GM12878 (cell line): ENCODE measurements around the gene ANKRD40CL. TPM values are rescaled to one million over a fixed set of nuclear protein-coding genes. Genes with fewer than 3 reads are reported as not detected.

Experiments used
- ATAC-seq: fragments of 200-7000 bp; cut with Tn5 transposase; 3 replicates; pipeline ENCODE4 v1.9.1; 2020; ENCODE audit warnings: mild to moderate bottlenecking, moderate library complexity
- BruUV-seq: library from RNA; stranded (reverse); fragments of 400-500 nt; replicated peaks from 2 replicates; lab custom pipeline; 2021; lab: Mats Ljungman, UMichigan
- CTCF ChIA-PET: fragments of 300-600 bp; sonication (Branson Sonifier 250); formaldehyde crosslinking; extraction: SDS; loops from one replicate; lab custom pipeline; 2021; ENCODE audit warnings: inconsistent platforms; lab: Yijun Ruan, JAX
- POLR2A ChIA-PET: fragments of 350-600 bp; formaldehyde crosslinking; extraction: SDS; loops from one replicate; lab custom pipeline; 2021; ENCODE audit warnings: inconsistent platforms; lab: Charles Lee
- RAD21 ChIA-PET: fragments of 300-600 bp; sonication (Branson Sonifier 250); formaldehyde crosslinking; loops from one replicate; lab custom pipeline; 2023; ENCODE audit warnings: antibody characterized with exemption; ENCODE audit not compliant: unreplicated experiment; lab: Charles Lee
- SMC1A ChIA-PET: fragments of 300-600 bp; sonication (Branson Sonifier 250); formaldehyde crosslinking; loops from one replicate; lab custom pipeline; 2023; ENCODE audit not compliant: unreplicated experiment, uncharacterized antibody; lab: Charles Lee
- DNase-seq: peaks from one replicate; pipeline ENCODE4 v3.0.0-alpha.2; 2011; ENCODE audit warnings: low read depth, low spot score
- FAIRE-seq: peaks from 3 replicates; lab custom pipeline; 2011; peaks lifted over from hg19 to GRCh38; lab: Jason Lieb, UNC
- H2AFZ ChIP-seq: 2 replicates; pipeline ENCODE4 v1.6.0; 2011; ENCODE audit warnings: low read depth, low read length, control low read depth; ENCODE audit not compliant: control insufficient read depth
- H3K27ac ChIP-seq: 2 replicates; pipeline ENCODE4 v1.5.1; 2011; ENCODE audit warnings: control low read depth; ENCODE audit not compliant: control insufficient read depth, insufficient read depth
- H3K27me3 ChIP-seq, 2 experiments: replicated peaks in 1 of 2; 2 replicates each; pipeline versions ENCODE4 v1.6.0 to v1.6.1; 2011; ENCODE audit warnings: low read length in 1 of 2; ENCODE audit not compliant: control insufficient read depth in 2 of 2, insufficient read depth in 2 of 2
- H3K36me3 ChIP-seq, 2 experiments: 2 replicates each; pipeline ENCODE4 v1.5.1; 2011; ENCODE audit warnings: low read length in 1 of 2; ENCODE audit not compliant: control insufficient read depth in 2 of 2, insufficient read depth in 2 of 2
- H3K4me1 ChIP-seq: 2 replicates; pipeline ENCODE4 v1.6.1; 2011; ENCODE audit warnings: mild to moderate bottlenecking, low read length, moderate library complexity, mixed read lengths; ENCODE audit not compliant: control insufficient read depth, insufficient read depth
- H3K4me2 ChIP-seq: 2 replicates; pipeline ENCODE4 v1.6.0; 2011; ENCODE audit warnings: control low read depth; ENCODE audit not compliant: control insufficient read depth, insufficient read depth
- H3K4me3 ChIP-seq: fragments of 200-600 bp; sonication (generic); 2 replicates; pipeline ENCODE4 v1.5.1; 2016
- H3K79me2 ChIP-seq: 2 replicates; pipeline ENCODE4 v1.6.0; 2011; ENCODE audit warnings: low read length; ENCODE audit not compliant: control insufficient read depth, insufficient read depth
- H3K9ac ChIP-seq: 2 replicates; pipeline ENCODE4 v1.8.0; 2011; ENCODE audit warnings: low read length, control low read depth, mixed read lengths; ENCODE audit not compliant: control insufficient read depth, insufficient read depth
- H3K9me3 ChIP-seq: replicated peaks from 3 replicates; pipeline ENCODE4 v1.5.1; 2011; ENCODE audit warnings: mild to moderate bottlenecking, low read length; ENCODE audit not compliant: control insufficient read depth, insufficient read depth
- H4K20me1 ChIP-seq: 2 replicates; pipeline ENCODE4 v1.6.0; 2011; ENCODE audit not compliant: control insufficient read depth, insufficient read depth
- BRCA1 ChIP-seq: IDR thresholded peaks from 2 replicates; pipeline ENCODE4 v1.6.1; 2011; ENCODE audit warnings: low read depth, low read length, improper control_type of control experiment
- NFIC ChIP-seq: IDR thresholded peaks from 2 replicates; pipeline ENCODE4 v1.6.1; 2012; ENCODE audit warnings: low read depth, mild to moderate bottlenecking, inconsistent platforms, low read length, moderate library complexity
- TARDBP ChIP-seq: IDR thresholded peaks from 2 replicates; pipeline ENCODE4 v1.6.1; 2016; ENCODE audit warnings: borderline replicate concordance
- WGBS: methylation state at CpG from one replicate; pipeline ENCODE4 v1.1.6; 2016; ENCODE audit warnings: low lambda C conversion rate; ENCODE audit not compliant: insufficient replicate concordance, insufficient coverage; ENCODE audit errors: missing lambda C conversion rate; 5-methylcytosine and 5-hydroxymethylcytosine counted together
- in situ Hi-C: fragments of 300-500 bp; cut with MboI; formaldehyde crosslinking; loops from 9 replicates; pipeline ENCODE4 v1.14.3; 2018; ENCODE audit warnings: mixed read lengths
- intact Hi-C: fragments of 100-400 bp; cut with micrococcal nuclease; formaldehyde crosslinking; loops from one replicate; pipeline ENCODE4 v1.14.2; 2022; ENCODE audit not compliant: unreplicated experiment
- polyA plus RNA-seq, 11 experiments: library from polyadenylated mRNA; depleted of rRNA in 4 of 11; unstranded in 6 of 11; stranded (reverse) in 5 of 11; fragments of >200 nt; fragmentation: Nextera tagmentation in 4 of 11; fragmentation: Illumina TruSeq in 1 of 11; extraction: Ambion mirVana in 4 of 11; extraction: Trizol in 1 of 11; gene quantifications; 1 replicate in 1 of 11; 2 replicates in 10 of 11; pipeline versions ENCODE4 v1.2.1 to v1.2.3, GENCODE V29; 2011 to 2016; ENCODE audit warnings: inconsistent platforms in 2 of 11, missing spikeins in 2 of 11, low read depth in 1 of 11
- total RNA-seq, 4 experiments: library from RNA; depleted of rRNA in 3 of 4; stranded (reverse); fragments of >200 nt in 3 of 4; fragmentation: Illumina TruSeq in 1 of 4; extraction: Trizol in 1 of 4; gene quantifications; 2 replicates each; pipeline versions ENCODE4 v1.2.1 to v1.2.3, GENCODE V29; 2013 to 2021
- TF ChIP-seq, protein P1 (sequence below): fragments of 450-650 bp; formaldehyde crosslinking; IDR thresholded peaks from 2 replicates; pipeline ENCODE4 v1.5.0; 2022; ENCODE audit warnings: mild to moderate bottlenecking, missing genetic modification characterization
- TF ChIP-seq, protein P2 (sequence below): fragments of 150-350 bp; IDR thresholded peaks from 2 replicates; pipeline ENCODE4 v1.6.1; 2014; ENCODE audit warnings: mild to moderate bottlenecking, low read depth, low read length
- TF ChIP-seq, protein P3 (sequence below): IDR thresholded peaks from 2 replicates; pipeline ENCODE4 v1.6.1; 2012; ENCODE audit warnings: low read depth, low read length, improper control_type of control experiment

The ANKRD40CL gene
- total and polyA plus RNA-seq, 10 of the 15 experiments (the other 5 are each of a cell fraction or from before 2014, with no cell fraction given) = not detected

DNA sequence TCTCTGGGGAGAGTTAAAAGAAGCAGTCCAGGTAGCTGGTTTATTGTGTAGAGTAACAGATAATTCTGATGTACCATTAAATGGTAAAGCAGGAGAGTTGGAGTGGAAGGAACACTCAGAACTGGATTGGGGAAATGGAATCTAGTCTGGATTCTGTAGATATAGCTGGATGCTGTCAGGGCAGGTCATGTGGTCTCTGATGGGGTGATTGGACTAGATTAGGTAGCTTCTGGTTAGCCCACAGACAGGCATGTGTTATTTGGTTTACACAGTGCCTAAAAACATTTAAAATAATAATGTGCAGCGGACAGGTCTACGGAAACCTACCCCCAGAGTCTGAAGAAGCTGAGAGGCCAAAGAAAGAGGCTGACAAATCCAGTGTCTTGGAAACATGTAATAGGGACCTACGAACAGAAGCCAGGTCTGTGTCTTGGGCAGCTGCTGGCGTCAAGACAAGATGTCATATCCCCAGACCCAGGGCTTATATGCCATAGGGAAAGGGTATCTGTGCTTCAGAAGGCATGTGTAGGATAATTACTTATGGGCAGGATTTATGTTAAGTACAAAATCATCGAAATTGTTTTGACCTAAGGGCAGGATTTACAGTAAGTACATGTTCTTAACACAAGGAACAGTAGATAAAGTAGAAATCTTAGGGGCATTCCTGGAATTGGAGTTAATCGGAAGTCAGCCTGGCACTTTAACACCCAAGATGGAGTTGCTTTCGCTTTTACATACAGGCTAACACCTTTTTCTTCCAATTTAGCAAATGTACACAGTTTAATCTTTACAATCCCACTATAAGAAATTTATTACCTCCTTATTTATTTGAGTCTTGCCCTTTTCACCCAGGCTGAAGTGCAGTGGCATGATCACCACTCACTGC, 35.5 kb downstream of the ANKRD40CL start:
- SMC1A ChIA-PET = interaction anchor here (0.7 to 0.8 kb wide), 2 partner anchors 20 to 31 kb away, joined by 3 read pairs; no protein-coding TSS in a partner anchor
- Histone ChIP-seq H3K79me2 (peaks cover 90% of the 10 kb centered on the region), H3K27ac (no peak overlapping the region), H3K27me3 (no peaks in the 10 kb centered on the region), H3K4me1 (0 out of 2 replicates have a peak, but pooled peaks cover 6% of the 10 kb centered on the region), H3K36me3 (peaks cover 1 to 4% of the 10 kb centered on the region in 2 experiments; a peak in 2 of 4 replicates), H4K20me1 (peaks cover 15% of the 10 kb centered on the region; the same call in 1 of the 2 replicates), H3K4me3 (no peak overlapping the region)
- intact Hi-C loops (no loop called here), in situ Hi-C loops (no loop called here)
- no peak for DNase-seq
- FAIRE-seq = no peak
- POLR2A ChIA-PET = interaction anchor here (0.6 kb wide), 1 partner anchor 228 kb away, joined by 3 read pairs; no protein-coding TSS in a partner anchor
- RAD21 ChIA-PET = no interaction called here
- WGBS = 83% methylated on average over 7 of the region's 7 CpGs
- TF ChIP-seq NFIC = no peak
- no peak for TF ChIP-seq BRCA1
- TF ChIP-seq, protein P1, sequence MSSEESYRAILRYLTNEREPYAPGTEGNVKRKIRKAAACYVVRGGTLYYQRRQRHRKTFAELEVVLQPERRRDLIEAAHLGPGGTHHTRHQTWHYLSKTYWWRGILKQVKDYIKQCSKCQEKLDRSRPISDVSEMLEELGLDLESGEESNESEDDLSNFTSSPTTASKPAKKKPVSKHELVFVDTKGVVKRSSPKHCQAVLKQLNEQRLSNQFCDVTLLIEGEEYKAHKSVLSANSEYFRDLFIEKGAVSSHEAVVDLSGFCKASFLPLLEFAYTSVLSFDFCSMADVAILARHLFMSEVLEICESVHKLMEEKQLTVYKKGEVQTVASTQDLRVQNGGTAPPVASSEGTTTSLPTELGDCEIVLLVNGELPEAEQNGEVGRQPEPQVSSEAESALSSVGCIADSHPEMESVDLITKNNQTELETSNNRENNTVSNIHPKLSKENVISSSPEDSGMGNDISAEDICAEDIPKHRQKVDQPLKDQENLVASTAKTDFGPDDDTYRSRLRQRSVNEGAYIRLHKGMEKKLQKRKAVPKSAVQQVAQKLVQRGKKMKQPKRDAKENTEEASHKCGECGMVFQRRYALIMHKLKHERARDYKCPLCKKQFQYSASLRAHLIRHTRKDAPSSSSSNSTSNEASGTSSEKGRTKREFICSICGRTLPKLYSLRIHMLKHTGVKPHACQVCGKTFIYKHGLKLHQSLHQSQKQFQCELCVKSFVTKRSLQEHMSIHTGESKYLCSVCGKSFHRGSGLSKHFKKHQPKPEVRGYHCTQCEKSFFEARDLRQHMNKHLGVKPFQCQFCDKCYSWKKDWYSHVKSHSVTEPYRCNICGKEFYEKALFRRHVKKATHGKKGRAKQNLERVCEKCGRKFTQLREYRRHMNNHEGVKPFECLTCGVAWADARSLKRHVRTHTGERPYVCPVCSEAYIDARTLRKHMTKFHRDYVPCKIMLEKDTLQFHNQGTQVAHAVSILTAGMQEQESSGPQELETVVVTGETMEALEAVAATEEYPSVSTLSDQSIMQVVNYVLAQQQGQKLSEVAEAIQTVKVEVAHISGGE (CRISPR knock-in tag) = no peak
- TF ChIP-seq, protein P2, sequence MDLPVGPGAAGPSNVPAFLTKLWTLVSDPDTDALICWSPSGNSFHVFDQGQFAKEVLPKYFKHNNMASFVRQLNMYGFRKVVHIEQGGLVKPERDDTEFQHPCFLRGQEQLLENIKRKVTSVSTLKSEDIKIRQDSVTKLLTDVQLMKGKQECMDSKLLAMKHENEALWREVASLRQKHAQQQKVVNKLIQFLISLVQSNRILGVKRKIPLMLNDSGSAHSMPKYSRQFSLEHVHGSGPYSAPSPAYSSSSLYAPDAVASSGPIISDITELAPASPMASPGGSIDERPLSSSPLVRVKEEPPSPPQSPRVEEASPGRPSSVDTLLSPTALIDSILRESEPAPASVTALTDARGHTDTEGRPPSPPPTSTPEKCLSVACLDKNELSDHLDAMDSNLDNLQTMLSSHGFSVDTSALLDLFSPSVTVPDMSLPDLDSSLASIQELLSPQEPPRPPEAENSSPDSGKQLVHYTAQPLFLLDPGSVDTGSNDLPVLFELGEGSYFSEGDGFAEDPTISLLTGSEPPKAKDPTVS = no peak
- TF ChIP-seq, protein P3, sequence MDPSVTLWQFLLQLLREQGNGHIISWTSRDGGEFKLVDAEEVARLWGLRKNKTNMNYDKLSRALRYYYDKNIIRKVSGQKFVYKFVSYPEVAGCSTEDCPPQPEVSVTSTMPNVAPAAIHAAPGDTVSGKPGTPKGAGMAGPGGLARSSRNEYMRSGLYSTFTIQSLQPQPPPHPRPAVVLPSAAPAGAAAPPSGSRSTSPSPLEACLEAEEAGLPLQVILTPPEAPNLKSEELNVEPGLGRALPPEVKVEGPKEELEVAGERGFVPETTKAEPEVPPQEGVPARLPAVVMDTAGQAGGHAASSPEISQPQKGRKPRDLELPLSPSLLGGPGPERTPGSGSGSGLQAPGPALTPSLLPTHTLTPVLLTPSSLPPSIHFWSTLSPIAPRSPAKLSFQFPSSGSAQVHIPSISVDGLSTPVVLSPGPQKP = no peak
- no peak for TF ChIP-seq TARDBP
- TF ChIP-seq, all 136 proteins: peak for 0
- Histone ChIP-seq H3K9ac (no peak overlapping the region), H3K9me3 (no peaks in the 10 kb centered on the region), H2AFZ (no peak overlapping the region), H3K4me2 (no peak overlapping the region)
- TSS peak; percentile 11 for BruUV-seq
- ATAC-seq = peak; percentile 32
- CTCF ChIA-PET = no interaction called here
